DOHH2 (cell line): ENCODE results near the gene SOBP.

Source experiments
- EZH2phosphoT487 ChIP-seq: fragments of 200-600 bp; sonication (generic); IDR thresholded peaks from 2 replicates; pipeline ENCODE4 v1.6.1; 2017; ENCODE audit warnings: borderline replicate concordance, mild to moderate bottlenecking, antibody characterized with exemption, low read length, moderate library complexity, mixed read lengths
- TF ChIP-seq, protein P1 (sequence below): fragments of 200-600 bp; sonication (generic); IDR thresholded peaks from one replicate; pipeline ENCODE4 v1.5.1; 2014; ENCODE audit warnings: antibody characterized with exemption, mild to moderate bottlenecking, low read depth, low read length; ENCODE audit not compliant: poor library complexity, severe bottlenecking

DNA sequence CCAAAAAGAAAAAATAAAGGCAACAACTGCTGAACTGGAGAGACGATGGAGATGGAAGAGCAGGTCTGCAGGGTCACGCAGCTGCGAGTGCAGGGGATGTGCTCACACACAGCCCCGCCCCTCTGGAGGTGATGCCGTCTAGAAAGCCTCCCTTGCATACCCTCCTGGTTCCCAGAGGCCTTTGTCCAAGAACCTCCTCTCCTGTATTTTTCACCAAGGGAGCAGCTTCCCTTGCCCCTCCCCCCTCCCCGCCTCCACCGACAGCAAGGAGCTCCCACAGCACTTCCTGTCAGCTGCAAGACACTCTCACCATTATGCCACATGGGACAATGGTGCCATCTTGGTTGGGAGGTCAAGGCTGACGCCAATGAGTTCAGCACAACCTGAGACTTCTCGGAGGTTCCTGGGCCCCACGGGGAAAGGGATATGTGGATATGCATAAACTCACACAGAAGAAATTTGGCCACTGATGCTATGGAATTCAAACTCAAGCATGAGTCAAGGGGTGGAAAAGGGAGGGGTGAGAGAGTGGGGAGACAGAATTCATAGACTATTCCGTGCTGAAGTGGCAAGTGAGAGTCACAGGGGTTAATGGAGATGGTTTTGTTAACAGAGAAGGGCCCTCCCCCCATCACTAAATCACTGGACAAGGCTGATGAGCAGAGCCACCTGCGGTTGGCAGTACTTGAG lies 201.3 kb downstream of the SOBP start:
- TF ChIP-seq, protein P1, sequence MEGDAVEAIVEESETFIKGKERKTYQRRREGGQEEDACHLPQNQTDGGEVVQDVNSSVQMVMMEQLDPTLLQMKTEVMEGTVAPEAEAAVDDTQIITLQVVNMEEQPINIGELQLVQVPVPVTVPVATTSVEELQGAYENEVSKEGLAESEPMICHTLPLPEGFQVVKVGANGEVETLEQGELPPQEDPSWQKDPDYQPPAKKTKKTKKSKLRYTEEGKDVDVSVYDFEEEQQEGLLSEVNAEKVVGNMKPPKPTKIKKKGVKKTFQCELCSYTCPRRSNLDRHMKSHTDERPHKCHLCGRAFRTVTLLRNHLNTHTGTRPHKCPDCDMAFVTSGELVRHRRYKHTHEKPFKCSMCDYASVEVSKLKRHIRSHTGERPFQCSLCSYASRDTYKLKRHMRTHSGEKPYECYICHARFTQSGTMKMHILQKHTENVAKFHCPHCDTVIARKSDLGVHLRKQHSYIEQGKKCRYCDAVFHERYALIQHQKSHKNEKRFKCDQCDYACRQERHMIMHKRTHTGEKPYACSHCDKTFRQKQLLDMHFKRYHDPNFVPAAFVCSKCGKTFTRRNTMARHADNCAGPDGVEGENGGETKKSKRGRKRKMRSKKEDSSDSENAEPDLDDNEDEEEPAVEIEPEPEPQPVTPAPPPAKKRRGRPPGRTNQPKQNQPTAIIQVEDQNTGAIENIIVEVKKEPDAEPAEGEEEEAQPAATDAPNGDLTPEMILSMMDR: no peak
- no peak for TF ChIP-seq EZH2phosphoT487
